Measurements from ENCODE around the gene IQSEC1. TPM values are rescaled to one million over a fixed set of nuclear protein-coding genes. Genes with fewer than 3 reads are reported as not detected.

IQSEC1 gene
- 10 to 100 TPM; 33.6 to 72.0 (median 55.9) TPM for total RNA-seq

DNA sequence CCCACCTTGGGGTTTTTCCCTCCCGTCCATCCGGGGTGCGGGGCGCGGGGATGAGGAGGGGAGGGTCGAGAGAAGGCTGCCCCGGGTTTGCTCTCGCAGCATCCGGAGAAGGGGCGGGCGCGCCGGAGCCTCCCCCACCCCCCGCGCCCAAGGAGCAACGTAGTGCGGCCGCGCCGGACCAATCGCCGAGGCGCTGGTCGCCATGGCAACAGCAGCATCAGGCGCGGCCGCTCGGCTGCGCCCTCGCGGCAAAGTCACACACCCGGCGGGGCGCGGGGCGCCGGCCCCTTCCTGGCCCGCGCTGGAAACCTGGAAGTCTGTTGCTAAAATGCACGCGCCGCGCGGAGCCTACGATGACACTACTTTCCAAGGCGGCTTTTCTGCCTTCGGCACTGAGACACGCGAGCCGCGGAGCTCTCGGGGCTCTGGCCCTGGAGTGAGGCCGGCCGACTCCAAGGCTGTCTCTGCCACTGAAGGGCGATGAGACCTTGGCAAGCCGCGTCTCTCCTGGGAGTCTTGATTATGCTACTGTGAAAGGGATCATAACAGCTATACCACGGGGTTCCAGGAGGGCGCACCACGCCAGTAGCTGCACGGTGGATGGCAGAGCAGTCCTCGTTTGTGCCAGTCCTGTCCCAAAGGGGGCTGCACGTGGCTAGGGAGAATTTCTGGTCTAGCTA is at the start of gene IQSEC1:
TSS of gene IQSEC1 (minus strand) at position 104 of the 680 bp plus-strand sequence. CDS start 415 bp downstream, outside the sequence.
- TF ChIP-seq CTCF (IDR thresholded peaks at IDR 0.05): no peak
- ATAC-seq (ENCODE audit: low FRiP score) (no peak), DNase-seq (ENCODE audit: low spot score) (no peak)

DNA sequence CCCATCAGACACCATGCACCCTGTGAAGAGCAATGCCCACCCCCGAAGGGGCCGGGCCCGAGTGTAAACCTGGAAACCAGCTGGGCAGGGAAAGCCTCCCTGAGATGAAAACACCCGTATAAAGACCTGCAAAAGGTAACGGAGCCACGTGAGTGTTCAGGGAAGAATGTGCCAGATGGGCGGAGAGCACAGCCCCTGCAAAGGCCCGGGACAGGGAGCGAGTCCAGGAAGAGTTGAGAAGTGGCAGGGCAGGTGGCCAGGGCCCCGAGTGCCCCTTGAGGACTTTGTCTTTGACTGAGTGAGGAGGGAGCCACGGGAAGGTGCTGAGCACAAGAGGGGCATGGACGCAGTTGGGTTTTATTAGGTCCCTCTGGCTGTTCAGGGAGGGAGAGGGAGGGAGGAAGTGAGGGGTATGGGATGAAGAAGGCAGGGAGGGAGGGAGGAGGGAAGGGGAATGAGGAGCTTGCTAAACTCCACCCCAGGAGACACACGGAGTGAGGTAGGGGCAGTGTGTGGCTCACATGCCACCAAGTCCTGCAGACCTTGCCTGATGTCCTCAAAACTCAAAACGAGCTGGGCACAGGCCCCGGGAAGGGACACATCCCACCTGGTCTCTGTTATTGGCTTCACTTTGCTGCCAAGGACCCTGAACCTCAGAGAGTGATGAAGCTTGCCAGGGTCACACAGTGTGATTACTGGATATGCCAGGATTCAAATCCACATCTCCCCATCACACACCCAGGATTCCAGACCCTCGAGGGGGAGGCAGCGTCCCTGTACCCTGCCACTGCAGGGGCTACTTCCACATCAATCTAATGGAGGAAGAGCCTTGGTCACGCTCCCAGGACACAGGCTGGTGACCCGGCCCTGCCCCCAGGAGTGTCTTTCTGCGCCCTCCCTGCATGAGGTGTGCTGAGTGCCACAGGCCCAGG is 49.1 kb upstream of the IQSEC1 start:
- no peak for DNase-seq (ENCODE audit: low spot score)
- no peak for TF ChIP-seq CTCF (IDR thresholded peaks at IDR 0.05)
- ATAC-seq (ENCODE audit: low FRiP score): no peak

GRCh38 chr3:13121553-13122001 is 48.3 kb upstream of the IQSEC1 start:
- TF ChIP-seq CTCF (IDR thresholded peaks at IDR 0.05): no peak
- no peak for ATAC-seq (ENCODE audit: low FRiP score)
- DNase-seq (ENCODE audit: low spot score): no peak

DNA sequence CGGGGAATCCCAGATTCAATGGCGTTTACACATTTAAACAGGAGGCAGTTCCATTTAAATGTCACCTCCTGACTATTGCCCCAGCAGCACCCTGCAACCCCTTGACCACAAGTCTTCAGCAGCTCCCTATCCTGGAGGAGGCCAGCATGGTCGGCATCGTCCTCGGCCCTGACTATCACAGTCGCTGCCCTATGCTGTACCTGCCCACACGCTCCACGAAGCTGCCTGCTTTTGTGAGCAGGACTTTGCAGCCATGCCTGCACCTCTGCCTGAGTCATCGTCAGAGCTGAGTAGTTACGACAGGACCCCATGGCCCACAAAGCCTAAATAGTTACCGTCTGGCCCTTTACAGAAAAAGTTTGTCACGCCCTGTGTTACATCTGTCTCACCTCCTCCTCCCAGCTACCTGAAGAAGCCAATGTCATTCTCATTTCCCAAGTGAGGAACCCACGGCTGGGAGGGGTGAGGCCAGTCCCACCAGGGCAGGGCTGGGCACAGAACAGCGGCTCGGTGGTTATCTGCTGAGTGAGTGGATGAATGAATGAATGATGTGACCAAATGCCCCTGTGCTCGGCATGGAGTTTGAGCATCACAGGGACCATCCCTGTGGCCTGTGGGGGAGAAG is 47.8 kb upstream of the IQSEC1 start:
- ATAC-seq (ENCODE audit: low FRiP score) (no peak), DNase-seq (ENCODE audit: low spot score) (no peak)
- no peak for TF ChIP-seq CTCF (IDR thresholded peaks at IDR 0.05)

DNA sequence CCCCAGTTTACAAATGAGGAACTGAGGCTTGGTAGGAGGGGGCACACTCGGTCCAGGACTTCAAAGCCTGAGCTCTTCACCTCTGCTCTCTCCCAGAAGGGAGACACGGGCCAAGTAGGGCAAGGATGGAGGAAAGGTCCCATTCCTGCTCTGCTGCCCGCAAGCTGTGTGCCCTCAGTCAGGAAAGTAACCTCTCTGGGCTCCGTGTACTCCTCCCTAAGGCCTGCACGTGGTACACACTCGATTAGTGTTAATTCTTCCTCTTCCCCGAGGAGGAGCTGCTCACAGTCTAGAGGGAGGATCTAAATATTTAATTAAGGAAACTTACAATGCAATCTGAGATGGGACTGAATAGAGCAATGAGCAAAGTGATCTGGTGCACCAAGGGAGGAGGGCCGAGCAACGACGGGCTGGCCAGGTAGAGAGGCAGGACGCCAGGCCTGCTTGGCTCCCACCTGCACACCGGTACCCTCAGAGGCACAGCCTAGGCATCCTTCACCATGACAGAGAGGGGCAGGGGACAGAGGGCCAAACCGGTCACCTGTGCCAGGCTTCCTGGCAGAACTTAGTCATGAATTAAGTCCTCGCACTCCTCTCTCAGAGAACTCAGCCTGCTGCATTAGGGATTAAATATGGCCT is 47.2 kb upstream of the IQSEC1 start:
- no peak for ATAC-seq (ENCODE audit: low FRiP score)
- TF ChIP-seq CTCF (IDR thresholded peaks at IDR 0.05): no peak
- DNase-seq (ENCODE audit: low spot score): no peak

- DNase-seq (ENCODE audit: low spot score) (no peak), ATAC-seq (ENCODE audit: low FRiP score) (no peak)
- TF ChIP-seq CTCF (IDR thresholded peaks at IDR 0.05): no peak
These were observed 46.4 kb upstream of the IQSEC1 start for GRCh38 chr3:13119471-13120220.

Data from omental fat pad (tissue), 4 donors.